Psoas muscle (tissue), 8 donors: ENCODE results near the gene IRF8. TPM values are rescaled to one million over a fixed set of nuclear protein-coding genes. Genes with fewer than 3 reads are reported as not detected.
"Not testable (repeated sequence)": the region's sequence is repeated elsewhere in the genome, so short reads cannot be mapped to it uniquely, and the experiment has no call there.

Experiments
- ATAC-seq, 4 donors: fragments of 200-7000 bp; cut with Tn5 transposase; one replicate each; pipeline ENCODE4 v1.9.1; 2020; ENCODE audit warnings: moderate library complexity in 3 of 4, mild to moderate bottlenecking in 2 of 4
- DNase-seq, 2 donors: peaks; one replicate each; pipeline ENCODE4 v3.0.0-alpha.2; 2020
- H3K27ac ChIP-seq: fragments of 200-600 bp; one replicate; pipeline ENCODE4 v1.8.0; 2022
- H3K27me3 ChIP-seq, 3 donors: fragments of 200-600 bp in 1 of 3; one replicate each; pipeline versions ENCODE4 v1.6.1 to v1.8.0; 2013 to 2022; ENCODE audit warnings: low read length in 2 of 3, mild to moderate bottlenecking in 2 of 3, moderate library complexity in 1 of 3; ENCODE audit not compliant: insufficient read depth in 3 of 3
- H3K36me3 ChIP-seq, 2 donors: fragments of 200-600 bp in 1 of 2; one replicate each; pipeline versions ENCODE4 v1.6.1 to v1.8.0; 2013 to 2022; ENCODE audit warnings: low read depth in 1 of 2, mild to moderate bottlenecking in 1 of 2, moderate library complexity in 1 of 2; ENCODE audit not compliant: insufficient read depth in 1 of 2
- H3K4me1 ChIP-seq: fragments of 200-600 bp; one replicate; pipeline ENCODE4 v1.8.0; 2022
- H3K4me3 ChIP-seq: fragments of 200-600 bp; one replicate; pipeline ENCODE4 v1.8.0; 2022; ENCODE audit warnings: mild to moderate bottlenecking
- H3K9me3 ChIP-seq: fragments of 200-600 bp; one replicate; pipeline ENCODE4 v1.8.0; 2022
- WGBS, 3 donors: extraction: QIAGEN DNeasy Blood & Tissue Kit; methylation state at CpG; one replicate each; pipeline versions ENCODE4 v1.1.6 to v1.1.7; 2013; 5-methylcytosine and 5-hydroxymethylcytosine counted together
- intact Hi-C, 2 donors: fragments of 100-400 bp; cut with DNase I; formaldehyde crosslinking; loops; one replicate each; pipeline versions ENCODE4 v1.11.0 to v1.14.2; 2022
- polyA plus RNA-seq, 3 donors: library from polyadenylated mRNA; stranded (reverse); fragments of 200-250 nt; gene quantifications; one replicate each; pipeline ENCODE4 v1.2.3, GENCODE V29; 2013
- total RNA-seq, 4 donors: library from RNA; stranded (reverse); fragmentation: NEBNext Ultra II Directional in 2 of 4; extraction: Animal tissue kit (Norgen Biotek cat#: 25700) in 2 of 4; gene quantifications; one replicate each; pipeline versions ENCODE4 v1.2.1 to v1.2.4, GENCODE V29; 2021 to 2023
- TF ChIP-seq, protein P1 (sequence below): fragments of 200-600 bp; IDR thresholded peaks from one replicate; pipeline ENCODE4 v1.8.0; 2022; ENCODE audit warnings: antibody characterized with exemption
- donor health status: healthy with polysubstance abuse.
- donor health status: DM: no; HTN: no; CAD: no; lungs with moderate emphysema.
- donor health status: Bipolar disorder and iron deficiency.
- donor health status: healthy.
- donor health status: DM: yes; HTN: yes; CAD: no.
- donor health status: DM: no; HTN: no; CAD: no.
- donor health status: DM: no; HTN: no; CAD: no.
- donor health status: DM: yes; HTN: yes; CAD: no.

The IRF8 gene
- total and polyA plus RNA-seq, 7 donors: 0.23 to 2.8 (median 1.1) TPM

DNA sequence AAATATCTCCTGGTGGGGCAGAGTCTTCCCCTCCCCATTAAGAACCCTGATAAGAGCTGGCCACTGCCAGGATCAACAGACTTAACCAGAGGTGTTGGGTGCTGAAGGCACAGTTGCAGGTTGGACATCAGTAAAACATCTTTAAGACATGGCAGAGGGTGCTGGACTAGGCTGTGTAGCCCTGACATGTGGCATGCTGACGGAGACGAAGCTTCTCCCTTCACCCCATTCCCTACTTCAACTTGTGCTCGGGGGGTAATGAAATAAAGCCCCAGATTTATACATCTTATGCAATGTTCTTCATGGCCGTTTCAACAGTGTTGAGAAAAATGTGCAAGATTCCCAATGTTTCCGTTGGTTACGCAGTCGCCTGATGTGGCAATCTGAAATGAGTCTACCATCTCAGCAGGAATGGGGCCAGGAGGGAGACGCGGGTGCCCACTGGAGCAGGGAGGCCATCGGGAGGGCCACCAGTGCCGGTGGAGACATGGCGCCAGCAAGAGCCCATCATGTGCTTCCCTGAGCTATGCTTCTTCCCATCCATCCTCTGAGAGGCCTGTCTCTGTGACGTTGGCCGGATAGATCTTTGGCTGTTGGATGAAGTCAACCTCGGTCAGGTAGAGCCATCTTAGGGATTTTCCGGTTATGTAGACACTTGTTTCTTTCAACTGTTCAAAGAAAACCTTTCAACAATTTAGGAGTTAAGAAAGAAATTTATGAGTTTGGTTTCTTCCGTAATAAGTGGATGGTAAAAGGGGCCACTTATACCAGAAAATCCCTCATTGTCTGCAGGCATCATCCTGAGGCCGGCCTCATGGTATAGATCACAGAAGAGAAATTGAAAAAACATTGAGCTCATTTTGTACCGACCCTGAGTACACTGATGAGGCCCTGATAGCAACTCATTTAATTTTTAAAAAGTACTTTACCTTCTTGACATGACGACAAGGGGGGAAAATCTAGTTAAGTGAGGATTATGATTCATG is 6.4 kb downstream of the IRF8 start:
- H3K27ac ChIP-seq: no peak overlapping the region
- TF ChIP-seq, protein P1, sequence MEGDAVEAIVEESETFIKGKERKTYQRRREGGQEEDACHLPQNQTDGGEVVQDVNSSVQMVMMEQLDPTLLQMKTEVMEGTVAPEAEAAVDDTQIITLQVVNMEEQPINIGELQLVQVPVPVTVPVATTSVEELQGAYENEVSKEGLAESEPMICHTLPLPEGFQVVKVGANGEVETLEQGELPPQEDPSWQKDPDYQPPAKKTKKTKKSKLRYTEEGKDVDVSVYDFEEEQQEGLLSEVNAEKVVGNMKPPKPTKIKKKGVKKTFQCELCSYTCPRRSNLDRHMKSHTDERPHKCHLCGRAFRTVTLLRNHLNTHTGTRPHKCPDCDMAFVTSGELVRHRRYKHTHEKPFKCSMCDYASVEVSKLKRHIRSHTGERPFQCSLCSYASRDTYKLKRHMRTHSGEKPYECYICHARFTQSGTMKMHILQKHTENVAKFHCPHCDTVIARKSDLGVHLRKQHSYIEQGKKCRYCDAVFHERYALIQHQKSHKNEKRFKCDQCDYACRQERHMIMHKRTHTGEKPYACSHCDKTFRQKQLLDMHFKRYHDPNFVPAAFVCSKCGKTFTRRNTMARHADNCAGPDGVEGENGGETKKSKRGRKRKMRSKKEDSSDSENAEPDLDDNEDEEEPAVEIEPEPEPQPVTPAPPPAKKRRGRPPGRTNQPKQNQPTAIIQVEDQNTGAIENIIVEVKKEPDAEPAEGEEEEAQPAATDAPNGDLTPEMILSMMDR: no peak
- H3K4me1 ChIP-seq: no peaks in the 10 kb centered on the region
- H3K27me3 ChIP-seq: peaks cover under 1 to 24% (median 5%) of the 10 kb centered on the region in 3 donors
- H3K9me3 ChIP-seq: no peaks in the 10 kb centered on the region
- WGBS, 3 donors: 92 to 94% (median 94%) methylated on average over 20 of the region's 20 CpGs
- no peak overlapping the region for H3K4me3 ChIP-seq
- ATAC-seq: no peak
- intact Hi-C loops: no loop called here
- DNase-seq: no peak
- H3K36me3 ChIP-seq: no peaks in the 10 kb centered on the region

DNA sequence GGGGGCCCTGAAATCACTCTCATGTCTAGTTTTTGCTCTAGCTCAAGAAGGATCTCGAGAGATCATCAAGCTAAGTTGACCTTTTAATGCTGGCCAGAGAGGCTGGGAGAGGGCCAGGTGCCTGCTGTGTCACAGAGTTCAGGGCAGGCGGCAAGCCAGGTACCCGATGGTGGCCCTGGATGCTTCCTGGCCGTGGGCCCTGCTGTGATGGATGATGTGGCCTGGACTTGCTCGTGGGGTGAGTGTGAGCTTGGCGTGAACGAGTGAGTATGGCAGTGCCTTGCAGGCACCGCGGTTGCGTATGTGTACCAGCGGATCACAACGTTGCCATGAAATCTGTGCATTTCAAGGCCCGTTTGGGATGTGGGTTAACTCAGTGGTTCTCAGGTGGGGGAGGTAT is 7.4 kb downstream of the IRF8 start:
- DNase-seq: no peak
- WGBS, 3 donors: 82 to 89% (median 82%) methylated on average over 13 of the region's 13 CpGs
- intact Hi-C loops: no loop called here
- no peaks in the 10 kb centered on the region for H3K4me1 ChIP-seq
- no peaks in the 10 kb centered on the region for H3K9me3 ChIP-seq
- H3K27ac ChIP-seq: no peak overlapping the region
- TF ChIP-seq, protein P1: no peak
- H3K4me3 ChIP-seq: no peak overlapping the region
- no peak for ATAC-seq
- no peaks in the 10 kb centered on the region for H3K36me3 ChIP-seq
- H3K27me3 ChIP-seq: peaks cover 0 to 16% (median 5%) of the 10 kb centered on the region in 3 donors

DNA sequence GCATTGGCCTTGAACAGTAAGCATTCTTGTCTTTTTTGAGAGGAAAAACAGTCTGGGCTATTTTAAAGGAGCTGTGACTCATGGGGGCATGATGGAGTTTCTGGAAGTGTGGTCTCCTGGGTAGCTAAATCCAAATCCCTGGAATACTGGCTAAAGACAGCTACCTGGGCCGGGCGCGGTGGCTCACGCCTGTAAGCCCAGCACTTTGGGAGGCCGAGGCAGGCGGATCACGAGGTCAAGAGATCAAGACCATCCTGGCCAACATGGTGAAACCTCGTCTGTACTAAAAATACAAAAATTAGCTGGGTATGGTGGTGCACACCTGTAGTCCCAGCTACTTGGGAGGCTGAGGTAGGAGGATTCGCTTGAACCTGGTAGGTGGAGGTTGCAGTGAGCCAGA is 8.3 kb downstream of the IRF8 start:
- H3K36me3 ChIP-seq, intact Hi-C loops, H3K4me1 ChIP-seq, H3K4me3 ChIP-seq, DNase-seq, H3K27ac ChIP-seq, H3K9me3 ChIP-seq, ATAC-seq: not testable (repeated sequence)
- H3K27me3 ChIP-seq: peaks cover 0 to 13% (median 2%) of the 10 kb centered on the region in 3 donors
- WGBS, 3 donors: 81 to 94% (median 93%) methylated on average over 9 of the region's 9 CpGs

DNA sequence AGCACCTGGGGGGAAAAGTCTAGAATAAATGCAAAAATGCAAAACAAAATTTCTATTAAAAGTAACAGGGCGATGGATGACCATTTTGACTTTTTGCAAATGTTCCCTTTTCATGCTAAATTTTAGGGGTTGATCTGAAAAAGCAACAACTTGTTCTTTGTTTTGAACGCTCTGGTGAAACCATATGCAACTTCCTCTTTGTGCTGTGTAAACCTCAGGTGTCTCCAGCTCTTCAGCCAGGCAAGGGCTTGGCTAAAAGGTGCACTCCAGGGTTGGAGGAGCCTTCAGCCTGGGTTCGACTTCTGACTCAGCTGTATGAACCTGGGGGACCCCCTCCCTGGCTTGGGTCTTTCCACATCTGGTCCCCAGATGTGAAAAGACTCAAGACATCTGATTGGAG is 9.5 kb downstream of the IRF8 start:
- Histone ChIP-seq H3K9me3 (no peaks in the 10 kb centered on the region), H3K27ac (no peak overlapping the region), H3K36me3 (no peaks in the 10 kb centered on the region), H3K4me3 (no peak overlapping the region), H3K27me3 (peaks cover 0 to 9% (median 2%) of the 10 kb centered on the region in 3 donors), H3K4me1 (no peaks in the 10 kb centered on the region)
- no peak for ATAC-seq
- TF ChIP-seq, protein P1: no peak
- 63 to 75% (median 64%) methylated on average over 3 of the region's 3 CpGs for WGBS, 3 donors
- intact Hi-C loops: no loop called here
- DNase-seq: no peak

DNA sequence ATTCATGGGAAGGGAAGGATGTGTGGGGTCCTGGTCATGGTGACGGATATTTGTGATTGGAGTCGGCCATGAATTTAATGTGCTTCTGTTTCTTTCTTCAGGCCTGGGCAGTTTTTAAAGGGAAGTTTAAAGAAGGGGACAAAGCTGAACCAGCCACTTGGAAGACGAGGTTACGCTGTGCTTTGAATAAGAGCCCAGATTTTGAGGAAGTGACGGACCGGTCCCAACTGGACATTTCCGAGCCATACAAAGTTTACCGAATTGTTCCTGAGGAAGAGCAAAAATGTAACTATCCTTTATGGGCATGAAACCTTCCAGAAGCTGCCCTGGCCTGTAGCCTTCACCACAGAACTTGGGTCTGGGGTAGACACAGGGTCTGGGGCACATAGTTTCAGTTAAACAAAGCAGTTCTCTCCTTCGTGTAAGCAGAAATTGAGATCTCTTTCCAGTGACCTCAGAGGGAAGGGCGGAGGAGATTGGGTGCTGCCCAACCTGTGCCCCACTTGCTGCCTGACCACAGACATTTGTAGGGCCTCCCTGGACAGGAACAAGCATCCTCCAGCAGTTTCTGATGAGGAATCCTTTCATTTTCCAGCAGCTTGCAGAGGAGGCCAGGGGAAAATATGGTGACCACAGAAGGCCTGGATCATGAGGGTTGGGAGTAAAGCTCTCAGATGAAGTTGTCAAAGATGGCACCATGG is 10.1 kb downstream of the IRF8 start:
- intact Hi-C loops: no loop called here
- peaks cover 0 to 12% (median 2%) of the 10 kb centered on the region in 3 donors for H3K27me3 ChIP-seq
- TF ChIP-seq, protein P1: no peak
- H3K4me3 ChIP-seq: no peak overlapping the region
- no peak overlapping the region for H3K27ac ChIP-seq
- H3K9me3 ChIP-seq: no peaks in the 10 kb centered on the region
- no peak for DNase-seq
- WGBS, 3 donors: 70 to 76% (median 71%) methylated on average over 10 of the region's 10 CpGs
- ATAC-seq: no peak
- H3K4me1 ChIP-seq: no peaks in the 10 kb centered on the region
- no peaks in the 10 kb centered on the region for H3K36me3 ChIP-seq
